ENCODE data around the gene ZNF446. TPM values are rescaled to one million over a fixed set of nuclear protein-coding genes. Genes with fewer than 3 reads are reported as not detected.

ZNF446 gene
- total RNA-seq (ENCODE audit: low replicate concordance), result 4.0 and 6.1 TPM in 2 replicates

DNA sequence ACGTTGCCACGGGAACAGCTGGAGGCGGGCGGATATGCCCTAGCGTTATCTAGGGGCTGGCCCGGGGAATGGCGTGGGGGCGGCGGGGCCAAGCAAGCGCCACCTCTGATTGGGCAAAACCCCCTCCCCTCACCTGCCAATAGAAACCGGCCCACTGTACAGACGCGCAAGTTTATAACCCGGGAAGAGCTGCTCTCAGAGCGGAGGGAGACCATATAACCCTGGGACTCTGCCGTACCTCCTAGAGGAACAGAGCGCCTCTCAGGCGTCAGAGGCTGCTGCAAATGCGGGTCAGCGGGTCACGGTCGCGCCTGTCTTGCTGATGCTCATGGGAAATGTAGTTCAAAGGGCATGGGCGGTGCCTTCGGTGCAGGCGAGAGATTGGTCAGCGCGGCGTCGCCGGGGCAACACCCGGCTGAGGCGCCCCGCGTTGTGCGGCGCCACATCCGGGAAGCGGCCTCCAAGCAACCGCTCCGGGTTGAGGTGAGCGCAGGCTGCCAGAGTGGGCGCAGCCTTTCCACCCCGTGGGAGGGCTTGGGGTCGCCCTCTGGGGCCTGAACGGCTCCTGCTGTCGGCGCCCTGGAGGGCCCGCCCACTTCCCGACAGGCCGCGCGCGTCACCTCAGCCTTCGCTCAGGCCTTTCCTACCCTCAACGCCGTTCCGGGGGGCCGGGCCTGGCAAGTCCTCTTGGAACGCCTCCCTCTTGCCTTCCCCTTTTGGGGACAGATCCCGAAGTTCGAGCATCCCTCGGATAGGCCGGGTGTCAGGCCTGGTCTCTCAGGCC lies at the start of gene ZNF446:
ZNF446 (plus strand) TSS at position 639 of the 784 bp plus-strand sequence. CDS start 867 bp downstream, outside the sequence.

DNA sequence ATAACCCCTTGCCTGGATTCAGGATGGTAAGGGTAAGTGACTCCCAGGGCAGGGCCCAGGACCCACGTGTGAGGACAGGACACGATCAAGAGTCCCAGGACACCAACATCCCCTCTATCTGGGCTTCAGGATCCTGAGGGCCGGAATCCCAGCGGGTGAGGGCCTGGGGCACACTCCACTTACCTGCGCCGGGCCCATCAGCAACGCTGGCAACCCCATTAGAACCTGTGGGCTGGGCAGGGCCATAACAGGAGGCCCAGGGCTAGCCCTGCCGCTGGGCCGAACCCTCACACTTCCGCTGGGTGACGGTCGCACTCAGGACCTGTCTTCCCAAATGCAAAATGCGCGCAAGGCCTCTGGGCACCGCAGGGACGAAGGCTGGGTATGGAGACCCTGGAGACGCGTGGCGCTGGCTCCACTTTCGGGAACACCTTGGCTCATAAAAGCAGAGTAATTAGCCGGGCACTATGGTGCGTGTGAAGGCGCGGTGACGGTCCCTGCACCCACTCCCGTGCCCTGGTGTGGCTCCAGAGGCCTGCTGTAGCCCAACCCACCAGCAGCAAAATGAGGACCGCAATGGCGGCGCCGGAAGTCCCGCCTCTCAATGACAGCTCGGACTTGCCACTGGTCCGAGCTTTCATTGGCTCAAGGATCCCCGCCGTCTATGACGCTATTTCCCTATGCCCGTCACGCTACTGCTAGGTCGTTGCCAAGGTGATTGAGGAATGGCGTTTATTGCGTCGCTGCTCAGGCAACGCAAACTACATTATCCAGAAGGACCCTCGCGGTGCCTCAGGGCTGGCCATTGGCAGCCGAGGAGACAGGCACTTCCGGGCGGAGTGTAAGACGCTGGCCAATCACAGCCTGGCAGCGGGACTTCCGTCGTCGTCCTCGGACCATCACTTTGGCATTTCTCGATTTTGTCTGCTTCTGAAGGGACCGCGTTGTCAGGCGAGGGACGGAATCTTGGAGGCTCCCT lies 36.3 kb upstream of the ZNF446 start, which contains the start of gene ZNF132:
ZNF132 (minus strand) TSS at position 578 of the 979 bp plus-strand sequence; CDS start at position 246, 332 bp downstream.

DNA sequence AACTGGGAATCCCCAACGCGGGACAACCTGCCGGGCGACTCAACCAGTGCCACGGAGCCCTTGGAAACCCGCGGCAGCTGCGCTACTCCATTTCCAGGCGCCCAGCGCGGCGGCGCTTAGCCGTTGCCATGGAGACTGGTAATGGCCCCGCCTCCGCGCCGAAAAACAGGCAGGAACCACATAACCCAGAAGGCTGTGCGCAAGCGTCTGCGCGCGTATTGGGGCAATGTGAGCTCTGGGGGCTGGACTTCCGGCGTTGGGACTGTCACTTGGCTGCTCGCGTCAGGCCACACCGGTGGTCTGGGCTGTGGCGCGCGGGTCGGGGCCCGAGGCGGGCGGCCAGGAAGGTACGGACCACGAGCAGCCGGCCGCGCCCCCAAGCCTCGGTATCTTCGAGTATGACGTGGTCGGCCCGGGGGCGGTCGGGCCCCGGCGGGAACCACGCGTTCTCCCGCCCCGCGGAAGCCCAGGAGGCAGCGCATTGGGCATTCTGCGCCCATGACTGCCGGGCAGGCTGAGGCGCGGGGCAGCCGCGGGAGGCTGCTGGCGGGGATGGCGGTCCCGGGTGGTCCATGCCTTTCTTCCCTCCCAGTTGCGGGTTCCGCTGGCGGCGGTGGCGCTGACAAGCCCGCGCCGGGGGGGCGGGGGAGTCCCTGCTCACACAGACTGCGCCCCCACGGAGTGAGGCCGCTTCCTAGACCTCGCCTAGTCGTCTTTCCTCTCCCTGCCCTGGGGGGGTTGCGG lies 24.6 kb upstream of the ZNF446 start, which contains the start of gene ZNF324B:
ZNF324B (plus strand) TSS at position 265 of the 744 bp plus-strand sequence. CDS start 2,080 bp downstream, outside the sequence.

DNA sequence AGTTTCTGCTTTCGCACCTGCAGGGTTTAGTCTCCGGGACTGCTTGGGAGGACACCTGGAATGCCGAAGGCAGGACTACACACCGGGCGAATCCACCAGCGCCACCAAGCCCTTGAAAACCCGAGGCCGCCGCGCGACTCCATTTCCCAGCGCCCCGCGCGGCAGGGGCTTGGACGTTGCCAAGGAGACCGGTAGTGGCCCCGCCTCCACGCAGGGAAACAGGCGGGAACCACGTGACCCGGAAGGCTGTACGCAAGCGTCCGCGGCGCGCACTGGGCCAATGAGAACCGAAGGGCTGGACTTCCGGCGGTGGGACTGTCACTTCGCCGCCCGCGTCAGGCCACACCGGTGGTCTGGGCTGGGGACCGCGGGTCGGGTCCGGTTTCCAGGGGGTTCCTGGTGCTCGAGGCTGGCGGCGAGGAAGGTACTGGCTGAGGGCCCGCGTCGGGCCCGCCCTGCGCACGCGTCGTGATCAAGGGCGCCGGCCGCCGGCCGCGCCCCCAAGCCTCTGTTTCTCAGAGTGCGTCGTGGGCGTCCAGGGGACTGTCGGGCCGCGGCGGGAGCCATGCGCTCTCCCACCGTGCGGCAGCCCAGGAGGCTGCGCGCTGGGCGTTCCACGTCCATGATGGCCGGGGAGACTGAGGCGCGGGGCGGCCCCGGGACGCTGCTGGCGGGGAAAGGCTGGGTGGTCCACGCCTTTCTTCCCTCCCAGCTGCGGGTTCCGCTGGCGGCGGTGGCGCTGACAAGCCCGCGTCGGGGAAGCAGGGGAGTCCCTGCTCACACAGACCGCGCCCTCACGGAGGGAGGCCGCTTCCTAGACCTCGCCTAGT lies 9.2 kb upstream of the ZNF446 start, which contains the start of gene ZNF324:
ZNF324 (plus strand) TSS at position 321 of the 830 bp plus-strand sequence. CDS start 2,106 bp downstream, outside the sequence.

DNA sequence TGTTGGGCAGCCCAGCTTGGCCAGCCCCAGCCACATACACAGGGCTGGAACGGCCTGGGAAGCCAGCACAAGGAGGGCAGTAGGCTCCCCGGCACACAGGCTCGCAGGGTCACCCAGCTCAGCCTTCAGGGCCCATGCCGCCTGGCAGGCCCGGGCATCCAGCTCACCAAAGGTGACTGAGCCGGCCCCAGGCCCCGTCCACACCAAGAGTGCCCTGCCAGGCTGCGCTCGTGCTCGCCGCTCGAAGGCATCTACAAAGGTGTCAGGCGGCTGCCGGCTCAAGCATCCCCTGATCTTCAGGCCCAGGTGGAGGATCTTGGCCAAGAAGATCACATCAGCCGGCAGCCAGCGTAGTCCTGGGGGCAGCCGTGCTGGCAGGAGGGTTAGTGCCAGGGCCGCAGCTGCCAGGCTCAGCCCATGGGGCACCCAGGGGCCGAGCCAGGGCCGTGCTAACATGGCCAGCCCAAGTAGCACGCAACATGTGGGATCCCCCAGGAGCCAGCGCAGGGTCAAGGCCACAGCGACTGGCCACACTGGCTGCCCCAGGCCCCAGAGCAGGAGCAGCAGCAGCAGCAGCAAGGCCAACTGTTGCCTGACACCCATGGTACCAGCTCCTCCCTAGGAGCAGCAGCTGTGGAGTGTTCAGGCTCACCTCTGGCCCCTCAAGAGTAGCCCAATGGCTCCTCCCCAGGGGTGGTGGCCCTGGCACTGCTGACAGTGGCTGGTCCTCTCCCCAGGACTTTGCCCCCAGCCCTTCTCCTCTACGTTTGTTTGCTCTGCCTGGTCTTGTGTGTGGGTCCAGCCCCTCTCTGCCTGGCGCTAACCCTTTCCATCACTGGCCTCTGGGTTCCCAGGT lies 35.4 kb downstream of the ZNF446 start, which contains the start of gene SLC27A5:
SLC27A5 (minus strand) TSS at position 640 of the 856 bp plus-strand sequence; CDS start at position 603, 37 bp downstream.

DNA sequence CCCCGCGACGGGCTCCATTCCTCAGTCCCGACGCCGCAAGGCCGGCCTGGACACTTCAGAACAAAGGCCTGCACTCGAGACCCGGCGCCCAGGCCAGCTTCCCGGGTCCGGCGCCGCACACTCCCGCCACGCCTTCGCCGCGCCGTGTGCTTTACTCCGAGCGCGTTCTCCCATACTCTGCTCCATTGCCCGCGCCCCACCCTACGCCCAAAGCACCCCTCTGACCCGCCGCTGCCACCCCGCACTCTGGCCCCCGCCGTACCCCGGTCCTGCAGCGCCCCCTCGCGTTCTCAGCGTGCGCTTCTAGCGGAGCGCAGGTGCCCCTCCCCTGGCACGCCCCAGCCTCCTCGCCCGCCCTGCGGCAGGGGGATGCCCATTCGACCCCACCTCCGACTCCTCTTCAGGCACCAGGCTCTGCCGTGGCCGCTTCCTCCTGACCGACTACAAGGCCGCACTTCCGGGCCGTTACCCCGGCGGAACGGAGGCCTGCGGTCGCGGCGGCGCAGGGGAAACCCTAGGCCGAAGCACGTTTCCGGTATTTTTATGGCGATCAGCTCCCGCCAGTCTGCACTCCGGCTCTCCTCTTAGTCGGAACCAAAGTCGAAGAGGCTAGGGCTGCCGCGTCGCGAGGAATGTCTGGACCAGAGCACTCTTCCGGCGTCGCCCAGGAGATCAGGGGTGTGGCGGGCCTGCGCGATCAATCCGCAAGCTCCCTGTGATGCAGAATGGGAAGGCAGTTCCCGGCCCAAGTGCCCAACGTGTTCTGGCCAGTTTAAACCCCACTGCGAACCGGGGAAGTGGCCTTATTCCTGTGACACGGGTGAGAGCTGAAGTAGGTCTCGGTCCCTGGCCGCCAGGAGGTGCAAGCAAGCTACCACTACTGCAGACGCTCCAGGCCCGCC lies 43.5 kb downstream of the ZNF446 start, which contains the start of gene ZBTB45:
ZBTB45 (minus strand) TSS at position 456 of the 902 bp plus-strand sequence. CDS start 2,137 bp downstream, outside the sequence.

Other genes starting within 250 kb of the ZNF446 start
- gene ZNF544, start 247.4 kb upstream of the ZNF446 start, total RNA-seq (ENCODE audit: low replicate concordance), result 13.8 and 29.7 TPM in 2 replicates
- 1.6 and 2.6 TPM in 2 replicates for gene ZNF8, start 197.4 kb upstream of the ZNF446 start, total RNA-seq (ENCODE audit: low replicate concordance)
- 25.6 and 28.2 TPM in 2 replicates for gene ERVK3-1, start 171.0 kb upstream of the ZNF446 start, total RNA-seq (ENCODE audit: low replicate concordance)
- gene ZSCAN22, start 149.4 kb upstream of the ZNF446 start, total RNA-seq (ENCODE audit: low replicate concordance), result 2.0 and 2.3 TPM in 2 replicates
- gene A1BG, start 122.9 kb upstream of the ZNF446 start, total RNA-seq (ENCODE audit: low replicate concordance), result 16.8 and 28.1 TPM in 2 replicates
- gene ZNF497, start 113.6 kb upstream of the ZNF446 start, total RNA-seq (ENCODE audit: low replicate concordance), result 0.68 and 1.4 TPM in 2 replicates
- gene ZNF837, start 95.3 kb upstream of the ZNF446 start, total RNA-seq (ENCODE audit: low replicate concordance), result 0.35 and 2.0 TPM in 2 replicates
- gene RPS5, start 89.1 kb upstream of the ZNF446 start, total RNA-seq (ENCODE audit: low replicate concordance), result 3,343 and 4,752 TPM in 2 replicates
- gene RNF225, start 80.7 kb upstream of the ZNF446 start, total RNA-seq (ENCODE audit: low replicate concordance), result 0.15 TPM in 1 of 2 replicates, not detected in the other
- 8.5 and 19.1 TPM in 2 replicates for gene ZNF584, start 67.7 kb upstream of the ZNF446 start, total RNA-seq (ENCODE audit: low replicate concordance)
- gene ZNF132, start 36.2 kb upstream of the ZNF446 start, total RNA-seq (ENCODE audit: low replicate concordance), result 5.9 and 8.3 TPM in 2 replicates
- 8.3 and 16.8 TPM in 2 replicates for gene ZNF324B, start 24.7 kb upstream of the ZNF446 start, total RNA-seq (ENCODE audit: low replicate concordance)
- 12.6 and 16.7 TPM in 2 replicates for gene ZNF324, start 9.3 kb upstream of the ZNF446 start, total RNA-seq (ENCODE audit: low replicate concordance)
- 13.1 and 24.8 TPM in 2 replicates for gene SLC27A5, start 35.6 kb downstream of the ZNF446 start, total RNA-seq (ENCODE audit: low replicate concordance)
- gene ZBTB45, start 43.5 kb downstream of the ZNF446 start, total RNA-seq (ENCODE audit: low replicate concordance), result 5.0 and 5.4 TPM in 2 replicates
- gene TRIM28, start 67.7 kb downstream of the ZNF446 start, total RNA-seq (ENCODE audit: low replicate concordance), result 368 and 427 TPM in 2 replicates
- gene CHMP2A, start 78.8 kb downstream of the ZNF446 start, total RNA-seq (ENCODE audit: low replicate concordance), result 182 and 214 TPM in 2 replicates
- 95.1 and 115 TPM in 2 replicates for gene UBE2M, start 82.3 kb downstream of the ZNF446 start, total RNA-seq (ENCODE audit: low replicate concordance)
- 9.5 and 15.8 TPM in 2 replicates for gene MZF1, start 97.0 kb downstream of the ZNF446 start, total RNA-seq (ENCODE audit: low replicate concordance)